SK-N-SH (cell line): ENCODE measurements around the gene EDDM13.

Experiments
- CHD2 ChIP-seq: fragments of 150-350 bp; IDR thresholded peaks from 2 replicates; pipeline ENCODE4 v1.6.1; 2018; ENCODE audit warnings: low read length; ENCODE audit not compliant: partially characterized antibody
- CTCF ChIP-seq: fragments of 200-600 bp; sonication (generic); IDR thresholded peaks from 2 replicates; pipeline ENCODE4 v1.6.1; 2017; ENCODE audit warnings: antibody characterized with exemption, mild to moderate bottlenecking, moderate library complexity
- ELF1 ChIP-seq: IDR thresholded peaks from 2 replicates; pipeline ENCODE4 v1.4.0; 2012
- EP300 ChIP-seq, 2 experiments: IDR thresholded peaks; 2 replicates each; pipeline versions ENCODE4 v1.4.0 to v1.6.1; 2012; ENCODE audit warnings: borderline replicate concordance in 1 of 2, low read depth in 1 of 2, low read length in 1 of 2
- MAX ChIP-seq: IDR thresholded peaks from 2 replicates; pipeline ENCODE4 v1.4.0; 2012; ENCODE audit warnings: low read depth
- POLR2AphosphoS5 ChIP-seq: IDR thresholded peaks from 2 replicates; pipeline ENCODE4 v1.6.1; 2012; ENCODE audit warnings: low read depth, low read length
- RAD21 ChIP-seq: IDR thresholded peaks from 2 replicates; pipeline ENCODE4 v1.6.1; 2012; ENCODE audit warnings: mild to moderate bottlenecking, low read length
- REST ChIP-seq: IDR thresholded peaks from 2 replicates; pipeline ENCODE4 v1.6.1; 2012; ENCODE audit warnings: mild to moderate bottlenecking, low read depth, low read length, moderate library complexity
- RXRA ChIP-seq: IDR thresholded peaks from 2 replicates; pipeline ENCODE4 v1.4.0; 2012; ENCODE audit warnings: low read depth, mild to moderate bottlenecking, borderline replicate concordance
- TAF1 ChIP-seq: IDR thresholded peaks from 2 replicates; pipeline ENCODE4 v1.6.1; 2012; ENCODE audit warnings: low read depth, mild to moderate bottlenecking, low read length, moderate library complexity, borderline replicate concordance
- TCF12 ChIP-seq: IDR thresholded peaks from 2 replicates; pipeline ENCODE4 v1.4.0; 2012

- TF ChIP-seq POLR2AphosphoS5, result no peak
- no peak for TF ChIP-seq ELF1
- TF ChIP-seq CTCF, result no peak
- no peak for TF ChIP-seq EP300 (IDR thresholded peaks at IDR 0.05; ENCODE audit: borderline replicate concordance in 1 of 2, low read depth in 1 of 2, low read length in 1 of 2)
- no peak for TF ChIP-seq RAD21
- no peak for TF ChIP-seq MAX
- no peak for TF ChIP-seq RXRA
- no peak for TF ChIP-seq CHD2
- no peak for TF ChIP-seq REST
- no peak for TF ChIP-seq TCF12
- no peak for TF ChIP-seq TAF1
Measured at GRCh38 chr19:56263319-56263718, 9.2 kb upstream of the EDDM13 start.
